Stimulated activated CD4-positive, alpha-beta T cell treated with anti-CD3 and anti-CD28 coated beads, TNF-alpha, amount 100 ng/mL, for 48 hours (primary cell): Measurements from ENCODE around the gene RGS3.
"Not testable (repeated sequence)": the region's sequence is repeated elsewhere in the genome, so short reads cannot be mapped to it uniquely, and the experiment has no call there.

Source experiments
- DNase-seq, 3 donors: peaks; one replicate each; pipeline ENCODE4 v3.0.0-alpha.2; 2020; ENCODE audit warnings: low read depth in 3 of 3

RGS3 gene

DNA sequence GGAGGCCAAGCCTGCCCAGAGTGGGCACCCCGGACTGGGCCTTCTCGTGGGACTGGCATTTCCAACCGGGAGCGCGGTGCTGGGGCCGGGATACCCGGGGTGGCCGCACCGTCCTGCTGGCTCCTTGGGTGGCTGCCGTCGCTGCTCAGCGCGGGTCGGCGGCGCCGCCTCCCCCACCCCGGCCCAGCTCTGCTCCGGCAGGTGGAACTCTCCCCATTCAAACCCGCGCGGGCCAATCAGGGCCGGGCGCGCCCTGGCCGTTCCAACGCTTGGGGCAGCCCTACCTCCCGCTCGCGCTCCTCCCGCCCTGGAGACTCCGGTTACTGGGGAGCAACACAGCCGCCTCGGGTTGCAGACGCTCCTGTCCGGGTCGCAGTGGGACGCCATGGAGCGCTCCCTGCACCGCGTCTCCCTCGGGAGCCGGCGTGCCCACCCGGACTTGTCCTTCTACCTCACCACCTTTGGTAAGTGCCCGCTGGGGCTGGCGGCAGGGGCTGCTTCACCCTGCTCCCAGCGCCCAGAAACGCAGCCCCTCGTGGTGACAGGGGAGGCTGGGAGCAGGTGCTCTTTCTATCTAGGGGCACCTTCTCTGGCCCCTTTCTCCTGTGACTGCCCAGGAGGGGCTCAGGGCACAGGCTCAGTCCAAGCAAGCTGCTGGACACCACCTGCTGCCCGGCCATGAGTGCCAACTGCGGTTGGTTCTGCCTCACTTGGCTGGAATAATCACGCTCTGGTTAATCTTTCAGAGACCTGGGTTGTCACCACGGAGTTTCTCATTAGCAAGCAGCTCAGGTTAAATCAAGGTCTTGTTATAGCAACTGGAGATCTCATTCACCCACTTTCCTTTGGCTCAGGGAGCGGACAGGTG is at the start of gene RGS3:
Gene RGS3, plus strand, starts transcription at position 310 of the 868 bp plus-strand sequence. Its CDS starts 76 bp downstream, at position 386.
- no peak for DNase-seq

- no peak for DNase-seq
Observed at GRCh38 chr9:113416149-113416721, 47.3 kb upstream of the RGS3 start.

GRCh38 chr9:113417370-113417769 is 46.2 kb upstream of the RGS3 start:
- no peak for DNase-seq

DNA sequence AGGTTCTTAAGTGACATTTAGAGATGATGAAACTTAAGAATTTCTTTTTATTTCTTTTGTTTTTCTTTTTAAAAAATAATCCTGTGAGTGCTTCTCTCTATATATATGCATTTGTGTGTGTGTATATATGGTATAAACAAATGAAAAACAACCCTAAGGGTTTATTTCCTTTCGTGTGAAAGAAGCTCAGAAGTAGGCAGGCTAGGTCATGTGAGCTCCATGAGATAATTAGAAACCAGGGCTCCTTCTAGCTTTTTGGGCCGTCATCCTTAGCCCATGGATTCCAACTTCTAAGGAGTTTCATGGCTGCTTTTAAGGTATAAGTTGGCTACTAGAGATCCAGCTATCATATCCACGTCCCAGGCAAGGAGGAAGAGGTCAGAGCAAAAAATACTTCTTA is 41.8 kb upstream of the RGS3 start:
- DNase-seq = no peak

DNA sequence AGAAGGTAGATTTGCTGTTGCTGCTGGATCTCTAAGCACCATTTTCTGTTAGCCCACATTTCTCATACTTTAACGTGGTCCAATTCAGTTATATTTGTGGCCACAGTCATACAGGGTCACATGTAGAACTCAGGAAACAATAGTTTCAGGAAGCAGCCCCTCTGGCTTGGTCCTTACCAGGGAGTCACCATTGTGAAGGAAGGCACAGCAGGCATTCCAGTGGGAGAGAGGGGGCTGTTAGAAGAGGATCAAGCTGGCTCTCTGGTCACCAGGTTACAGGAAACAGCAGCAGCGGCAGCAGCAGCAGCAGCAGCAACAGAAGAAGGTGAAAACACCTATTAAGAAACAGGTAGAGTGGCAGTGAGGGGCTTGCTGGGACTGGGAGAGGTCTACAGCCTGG is 38.5 kb upstream of the RGS3 start:
- no peak for DNase-seq

DNA sequence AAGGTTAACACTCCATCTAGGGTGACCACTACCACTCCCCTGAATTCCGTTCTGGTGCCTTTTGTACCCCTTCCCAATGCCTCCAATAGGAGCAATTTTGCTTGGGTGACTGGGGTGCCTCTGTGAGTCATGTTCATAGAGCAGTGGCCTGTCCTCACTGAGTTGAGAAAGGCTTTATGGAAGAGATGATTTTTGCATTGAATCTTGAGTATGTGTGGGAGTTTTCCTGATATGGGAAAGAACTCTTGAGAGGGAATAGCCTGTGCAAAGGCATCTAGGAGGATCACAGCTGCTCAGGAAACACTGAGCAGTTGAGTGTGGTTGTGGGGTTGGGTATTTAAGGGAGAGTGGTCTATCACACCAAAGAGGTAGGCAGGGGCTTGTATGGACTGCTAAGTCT is 36.8 kb upstream of the RGS3 start:
- DNase-seq = no peak

DNA sequence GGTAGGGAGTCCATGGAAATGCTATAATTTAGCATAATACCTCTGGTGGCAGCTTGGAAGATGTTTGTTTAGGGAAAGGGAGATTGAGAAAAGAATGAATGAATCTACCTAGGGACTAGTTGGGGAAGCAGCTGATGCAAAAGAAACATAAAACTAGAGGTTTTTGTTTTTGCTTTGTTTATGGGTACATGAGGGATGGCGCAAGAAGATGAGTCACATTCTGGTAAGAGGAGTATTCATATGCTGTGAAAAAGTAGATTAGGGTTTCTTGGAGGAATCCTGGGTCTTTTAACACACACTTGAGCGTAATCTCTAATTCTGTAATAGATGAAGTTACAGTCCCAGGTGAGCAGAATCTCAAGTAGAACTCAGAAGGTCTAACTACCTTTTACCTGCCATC is 35.9 kb upstream of the RGS3 start:
- no peak for DNase-seq

- DNase-seq = no peak
Observed at GRCh38 chr9:113428062-113428615, 35.4 kb upstream of the RGS3 start.

DNA sequence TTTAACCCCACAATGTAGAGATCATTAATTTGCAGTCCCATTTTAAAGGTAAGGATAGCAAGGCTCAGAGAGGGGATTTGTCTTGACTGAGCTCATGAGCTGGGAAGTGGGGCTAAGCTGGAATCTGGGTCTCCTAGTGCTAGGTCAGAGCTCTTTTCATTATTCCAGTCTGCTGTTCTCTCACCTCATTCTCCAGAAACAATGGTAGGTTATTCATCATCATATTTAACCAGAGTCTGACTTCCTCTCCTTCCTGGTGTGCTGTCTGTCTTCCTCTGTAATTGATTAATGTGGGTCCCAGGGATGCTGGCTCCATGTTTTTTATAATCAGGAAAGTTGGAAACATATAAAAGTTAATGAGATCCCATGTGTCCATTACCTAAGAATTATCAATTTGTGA is 32.3 kb upstream of the RGS3 start:
- no peak for DNase-seq

DNA sequence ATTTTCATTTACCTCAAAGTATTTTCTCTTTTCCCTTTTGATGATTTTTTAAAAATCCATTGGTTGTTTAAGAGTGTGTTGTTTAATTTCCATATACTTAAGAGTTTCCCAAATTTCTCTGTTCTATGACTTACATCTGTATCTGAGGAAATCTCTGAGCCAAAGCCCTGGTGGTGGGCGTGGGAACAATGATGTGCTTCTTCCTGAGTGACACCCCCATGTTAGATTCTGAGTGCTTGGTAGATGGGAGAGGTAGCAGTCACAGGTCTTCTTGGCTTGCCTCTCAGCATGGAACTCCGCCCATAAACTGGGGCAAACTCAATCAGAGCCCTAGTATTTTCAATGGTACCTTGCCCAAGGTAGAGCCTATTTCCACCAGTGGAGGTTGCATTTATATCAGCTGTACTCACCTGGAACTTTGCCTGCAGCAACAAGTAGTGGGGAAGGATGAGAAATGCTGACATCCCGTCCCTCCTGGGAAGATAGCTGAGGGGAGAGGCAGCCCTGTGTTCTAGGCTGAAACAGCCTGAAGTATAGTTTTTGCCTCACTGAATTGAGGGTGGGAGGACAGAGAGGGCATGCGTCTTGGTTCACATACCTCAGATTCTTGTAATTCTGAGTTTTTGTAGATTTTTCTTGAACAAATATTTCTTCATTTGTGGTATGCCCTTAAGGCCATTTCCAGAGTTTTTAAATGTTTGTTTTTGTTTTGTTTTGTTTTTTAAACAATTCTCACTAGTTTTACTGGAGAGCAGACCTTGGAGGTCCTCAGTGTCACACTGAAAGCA is 26.6 kb upstream of the RGS3 start:
- no peak for DNase-seq

- not testable (repeated sequence) for DNase-seq
Observed at GRCh38 chr9:113437716-113438115, 25.8 kb upstream of the RGS3 start.

- DNase-seq = no peak
Observed at GRCh38 chr9:113444736-113445135, 18.8 kb upstream of the RGS3 start.

DNA sequence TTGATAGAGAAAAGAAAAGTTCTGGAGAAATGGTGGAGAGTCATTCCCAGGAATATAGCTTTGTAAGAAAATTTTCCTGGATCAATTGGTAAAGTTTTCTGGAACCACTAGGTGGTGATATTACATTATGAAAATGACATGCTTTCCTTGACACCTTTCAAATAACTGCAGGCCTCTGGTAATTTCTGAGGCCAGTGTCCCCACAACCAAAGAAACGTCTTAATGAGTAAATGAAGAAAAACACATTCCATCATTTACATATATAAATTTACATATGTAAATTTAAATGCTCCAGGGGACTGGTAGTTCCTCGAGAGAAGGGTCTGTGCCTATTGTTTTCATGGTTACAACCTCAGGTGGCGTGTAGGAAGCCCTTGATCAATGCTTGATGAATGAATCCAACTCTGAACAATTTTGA is 17.2 kb upstream of the RGS3 start:
- no peak for DNase-seq

DNA sequence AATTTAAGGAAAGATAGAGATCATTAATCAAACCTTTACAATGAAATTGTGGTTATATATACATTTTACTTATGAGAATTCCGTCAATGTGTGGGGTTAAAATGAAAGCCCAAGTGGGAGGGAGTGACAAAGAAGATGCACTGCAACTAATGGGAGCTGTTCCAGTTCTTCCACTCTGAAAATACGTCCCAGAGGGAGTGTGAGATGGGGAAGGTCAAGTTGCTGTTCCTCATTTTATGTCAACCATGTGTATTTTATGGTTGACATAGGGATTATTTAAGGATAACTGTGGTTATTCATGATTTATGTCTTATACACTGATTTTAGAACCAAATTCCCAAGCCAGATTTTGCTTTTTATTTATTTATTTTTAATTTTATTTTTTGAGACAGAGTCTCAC is 14.2 kb upstream of the RGS3 start:
- no peak for DNase-seq

GRCh38 chr9:113452113-113452605 is 11.4 kb upstream of the RGS3 start:
- DNase-seq = no peak

DNA sequence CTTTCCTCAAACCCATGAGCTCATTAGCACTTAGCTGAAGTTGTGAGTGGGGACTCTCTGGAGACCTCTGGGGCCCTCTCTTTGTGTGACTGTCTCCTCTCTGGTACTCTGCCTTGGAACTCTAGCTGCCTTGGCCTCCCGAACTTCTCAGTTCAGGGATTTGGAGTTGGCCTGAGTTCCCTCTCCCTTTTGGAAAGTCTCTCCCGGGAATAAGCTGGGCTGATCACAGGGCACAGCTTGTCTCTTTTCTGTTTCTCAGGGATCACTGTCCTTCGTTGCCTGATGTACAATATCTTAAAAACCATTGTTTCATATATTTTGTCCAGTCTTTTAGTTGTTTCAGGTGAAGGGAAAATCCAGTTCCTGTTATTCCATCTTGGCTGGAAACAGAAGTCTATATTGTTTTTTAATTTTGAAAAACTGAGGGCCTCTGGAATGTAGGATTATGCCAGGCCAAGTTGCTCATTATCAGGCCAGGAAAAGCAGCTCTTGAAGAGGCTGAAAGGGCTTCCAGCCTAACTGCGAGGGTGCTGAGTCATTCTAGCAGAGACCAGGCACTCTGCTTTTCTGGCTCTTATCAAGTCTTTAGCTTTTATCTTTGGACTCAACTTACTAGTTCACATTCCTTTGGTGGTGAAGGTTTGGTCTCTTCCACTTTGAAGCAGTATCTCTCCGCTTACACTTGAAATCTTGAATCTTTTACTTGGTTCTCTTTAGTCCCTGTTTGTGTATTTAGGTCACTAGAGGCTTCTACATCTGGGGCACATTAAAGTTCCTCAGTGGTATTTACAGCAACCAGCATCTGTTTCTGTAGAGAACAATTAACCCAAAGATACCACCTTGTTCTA is 8.4 kb upstream of the RGS3 start:
- DNase-seq = no peak

DNA sequence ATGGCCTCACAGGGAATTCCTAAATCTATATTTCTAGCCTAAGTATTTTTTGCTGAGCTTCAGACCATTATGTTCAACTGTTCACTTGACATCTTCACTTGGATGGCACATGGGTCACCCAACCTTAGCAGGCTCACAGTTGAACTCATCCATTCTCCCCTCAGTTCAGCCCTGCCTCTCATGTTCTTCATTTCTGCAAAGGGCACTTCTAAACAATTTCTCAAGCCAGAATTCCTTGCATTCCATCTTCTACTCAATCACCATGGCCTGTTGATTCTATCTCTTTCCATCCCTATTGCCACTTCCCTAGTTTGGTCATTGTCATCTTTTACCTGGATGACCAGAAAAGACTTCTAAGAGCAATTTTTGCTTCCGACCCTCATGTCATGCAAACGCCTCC is 7.3 kb upstream of the RGS3 start:
- no peak for DNase-seq

DNA sequence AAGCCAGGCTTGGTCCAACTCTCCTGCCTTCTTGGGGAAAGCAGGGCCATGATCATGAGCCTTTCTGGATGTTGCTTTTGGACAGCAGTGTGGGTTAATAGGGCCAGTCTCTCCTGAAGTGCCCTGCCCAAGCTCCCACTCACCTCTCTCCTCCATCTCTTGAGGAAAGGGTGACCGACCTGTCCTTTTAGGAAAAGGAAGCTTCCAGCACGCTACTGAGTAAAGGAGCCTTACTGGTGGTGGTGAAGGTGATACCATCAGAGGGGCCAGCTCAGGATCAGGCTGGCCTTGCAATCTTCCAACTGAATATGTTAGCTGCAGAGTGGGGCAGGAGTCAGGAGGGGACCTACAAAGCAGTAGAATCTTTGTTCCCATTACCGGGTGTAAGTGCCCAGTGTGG is 2.2 kb upstream of the RGS3 start:
- DNase-seq = no peak

GRCh38 chr9:113461943-113462342 is 1.6 kb upstream of the RGS3 start:
- DNase-seq = no peak

DNA sequence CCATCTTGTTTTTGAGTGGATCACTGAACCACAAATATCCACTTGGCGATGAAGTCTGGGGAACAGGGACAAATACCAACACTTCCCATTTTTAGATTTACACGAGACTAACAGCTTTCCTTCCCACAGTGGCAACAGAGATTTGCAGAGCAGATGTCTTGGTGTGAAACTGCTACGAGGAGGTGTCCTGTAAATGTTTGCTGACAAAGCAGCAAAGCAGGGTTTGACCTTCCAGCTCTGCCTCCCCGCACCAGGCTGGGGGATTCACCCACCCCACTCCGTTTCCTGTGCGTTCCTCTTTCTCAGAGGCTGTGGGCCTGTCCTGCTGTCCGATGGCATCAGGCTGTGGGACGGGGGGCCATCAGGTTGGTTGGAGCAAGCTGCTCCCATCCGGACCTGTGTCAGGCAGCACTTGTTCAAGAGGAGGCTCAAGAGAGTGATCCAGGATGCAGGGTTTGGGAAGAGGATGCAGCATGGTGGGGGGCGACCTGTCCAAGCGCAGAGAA is 693 bp upstream of the RGS3 start:
- DNase-seq = no peak

- no peak for DNase-seq
Observed at GRCh38 chr9:113464286-113464660, 746 bp downstream of the RGS3 start.
